T follicular helper cell (primary cell): ENCODE measurements around the gene DNAH17.

Source experiments
- DNase-seq: peaks from one replicate; pipeline ENCODE4 v3.0.0-alpha.2; 2020; ENCODE audit warnings: low read depth

DNAH17 gene

GRCh38 chr17:78495634-78496033 lies 81.6 kb downstream of the DNAH17 start:
- DNase-seq: no peak

- DNase-seq: no peak
These were observed 82.4 kb downstream of the DNAH17 start for GRCh38 chr17:78494696-78495330.

DNA sequence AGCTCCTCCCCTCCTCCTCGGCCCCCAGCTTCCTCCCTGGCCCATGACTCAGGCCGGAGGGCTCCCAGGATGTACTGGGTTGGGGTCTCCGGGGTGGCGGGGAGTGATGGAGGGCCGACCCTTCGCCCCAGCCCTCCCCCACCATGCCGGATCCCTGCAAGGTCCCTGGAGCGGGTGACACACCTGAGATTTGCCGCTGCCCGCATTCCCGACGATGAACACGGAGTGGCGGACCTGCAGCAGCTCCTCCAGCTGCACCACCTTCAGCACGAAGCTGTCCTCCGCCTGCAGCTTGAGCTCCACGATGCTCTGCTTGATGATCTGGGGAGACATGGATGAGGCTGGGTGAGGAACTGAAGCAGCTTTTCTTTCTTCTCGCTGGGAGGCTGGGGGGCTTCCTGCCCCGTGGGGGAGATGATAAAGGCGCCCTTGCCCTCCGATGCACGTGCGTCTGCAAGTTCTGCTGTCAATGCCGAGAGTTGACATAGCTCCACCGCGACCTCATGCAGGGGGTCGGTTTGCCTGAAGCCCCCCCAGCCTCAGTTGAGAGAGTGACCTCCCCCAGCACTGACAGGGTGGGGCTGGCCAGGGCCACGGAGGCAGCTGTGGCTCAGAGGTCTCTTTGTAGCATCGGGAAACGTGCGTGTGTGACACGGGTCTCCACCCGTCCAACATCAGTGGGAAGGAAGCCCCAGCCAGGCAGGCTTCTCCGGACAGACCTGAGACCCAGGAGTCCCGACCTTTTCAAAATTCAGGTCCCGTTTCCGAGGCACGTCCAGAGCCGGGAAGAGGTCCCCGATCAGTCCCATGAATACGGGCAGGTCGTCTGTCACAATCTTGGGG lies 83.1 kb downstream of the DNAH17 start:
- no peak for DNase-seq

DNA sequence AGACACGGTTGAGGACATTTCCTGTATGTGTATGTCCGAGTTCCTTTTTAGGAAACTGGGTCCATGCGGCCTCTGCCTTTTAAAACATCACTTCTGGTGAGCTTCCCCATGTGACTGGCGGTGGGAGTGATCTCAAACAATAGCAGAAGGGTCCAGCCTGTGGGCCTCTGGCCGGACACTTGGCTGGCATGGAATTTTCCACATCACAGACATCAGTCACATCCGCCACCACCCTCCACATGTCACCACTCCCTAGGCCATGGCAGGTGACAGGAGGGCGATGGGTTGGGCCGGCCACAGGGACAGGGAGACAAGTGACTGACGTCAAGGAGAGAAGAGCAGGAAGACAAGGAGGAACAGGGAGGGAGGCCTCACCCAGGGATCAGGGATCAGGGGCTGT lies 83.7 kb downstream of the DNAH17 start:
- no peak for DNase-seq

DNA sequence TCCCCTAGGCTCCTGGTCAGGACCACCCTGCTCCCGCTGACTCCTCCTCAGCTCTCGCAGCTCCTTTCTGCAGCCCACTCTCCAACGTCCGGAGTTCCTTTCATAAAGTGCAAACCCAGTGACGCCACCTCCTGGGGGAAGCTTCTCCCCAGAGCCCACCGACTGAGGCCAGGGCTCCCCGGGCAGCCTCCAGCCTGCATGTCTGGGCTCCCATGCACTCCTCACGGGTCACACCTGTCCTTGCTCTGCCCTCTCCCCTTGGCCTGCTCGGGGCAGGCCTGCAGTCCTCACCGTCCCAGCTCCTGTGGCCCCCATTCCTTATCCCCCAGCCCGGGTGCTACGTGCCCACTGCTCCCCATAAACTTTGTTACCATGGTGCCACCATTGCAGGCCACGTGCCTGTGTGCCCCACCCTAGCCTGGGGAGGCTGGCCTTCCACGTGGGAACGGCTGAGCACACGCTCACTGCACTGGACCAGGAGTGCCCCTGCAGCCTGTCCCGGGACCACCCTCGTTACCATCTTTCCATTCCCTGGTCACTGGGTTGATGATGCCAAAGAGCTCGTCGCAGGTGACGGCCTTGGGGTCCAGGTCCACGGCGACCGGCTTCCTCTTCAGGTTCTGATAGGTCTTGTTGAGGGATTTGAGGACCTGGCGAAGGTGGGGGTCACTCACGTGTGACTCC lies 84.9 kb downstream of the DNAH17 start:
- DNase-seq: no peak

GRCh38 chr17:78491236-78492115 lies 85.7 kb downstream of the DNAH17 start:
- no peak for DNase-seq

- DNase-seq: no peak
These were observed 86.5 kb downstream of the DNAH17 start for GRCh38 chr17:78490673-78491072.

DNA sequence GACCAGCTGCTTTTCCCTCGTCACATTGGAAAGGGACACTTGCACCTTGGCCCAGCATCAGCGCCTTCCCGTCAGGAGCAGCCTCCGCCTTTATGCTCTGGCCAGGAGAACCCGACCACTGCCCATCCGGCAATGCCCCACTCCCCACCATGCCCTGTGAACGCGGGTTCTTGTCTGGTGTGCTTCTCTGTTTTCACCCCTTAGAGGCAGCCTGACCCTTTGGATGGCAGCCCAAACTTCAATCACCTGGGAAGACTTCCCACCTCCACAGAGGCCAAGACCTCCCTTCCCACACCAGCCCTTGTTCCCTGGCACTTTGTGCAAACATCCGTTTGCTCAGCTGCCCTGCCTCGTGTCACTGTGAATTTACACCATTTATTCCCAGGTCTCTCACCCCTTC lies 87.0 kb downstream of the DNAH17 start:
- no peak for DNase-seq

DNA sequence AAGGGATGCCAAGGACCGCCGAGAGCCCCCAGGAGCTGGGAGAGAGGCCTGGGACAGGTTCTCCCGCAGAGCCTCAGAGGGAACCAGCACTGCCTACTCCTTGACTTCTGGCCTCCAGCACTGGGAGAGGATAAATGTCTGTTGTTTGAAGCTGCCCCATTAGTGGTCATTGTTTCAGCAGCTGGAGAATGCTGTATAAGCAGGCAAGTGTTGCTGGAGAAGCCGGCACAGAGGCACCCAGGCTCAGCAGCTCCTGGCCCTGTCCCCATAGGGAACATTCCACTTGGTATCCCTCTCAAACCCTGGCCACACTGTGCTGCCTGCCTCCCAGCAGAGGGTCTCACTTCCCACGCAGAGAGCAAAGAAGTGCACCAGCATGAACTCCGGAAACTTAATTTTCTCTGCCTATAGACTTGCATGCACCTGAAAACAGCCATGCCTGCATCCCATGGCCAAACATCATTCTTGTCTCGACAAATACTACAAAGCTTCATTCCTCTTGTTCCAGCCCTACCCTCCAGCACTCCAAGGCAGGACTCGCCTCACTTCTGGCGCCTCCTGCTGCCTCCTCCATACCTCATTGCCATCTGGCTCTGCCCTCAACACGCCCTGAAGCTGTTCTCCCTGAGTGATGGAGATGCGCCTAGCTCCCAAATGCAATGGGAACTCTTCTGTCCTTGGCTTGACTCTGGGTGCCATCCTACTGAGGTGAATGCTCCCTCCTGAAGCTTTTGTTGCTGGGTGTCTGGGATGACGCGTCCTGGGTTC lies 88.1 kb downstream of the DNAH17 start:
- no peak for DNase-seq

- no peak for DNase-seq
These were observed 89.0 kb downstream of the DNAH17 start for GRCh38 chr17:78488156-78488555.

- no peak for DNase-seq
These were observed 90.1 kb downstream of the DNAH17 start for GRCh38 chr17:78486946-78487680.

GRCh38 chr17:78486228-78486802 lies 90.9 kb downstream of the DNAH17 start:
- DNase-seq: no peak

- no peak for DNase-seq
These were observed 91.7 kb downstream of the DNAH17 start for GRCh38 chr17:78485290-78486168.

GRCh38 chr17:78484271-78485246 lies 92.6 kb downstream of the DNAH17 start:
- peak; percentile 49 for DNase-seq

DNA sequence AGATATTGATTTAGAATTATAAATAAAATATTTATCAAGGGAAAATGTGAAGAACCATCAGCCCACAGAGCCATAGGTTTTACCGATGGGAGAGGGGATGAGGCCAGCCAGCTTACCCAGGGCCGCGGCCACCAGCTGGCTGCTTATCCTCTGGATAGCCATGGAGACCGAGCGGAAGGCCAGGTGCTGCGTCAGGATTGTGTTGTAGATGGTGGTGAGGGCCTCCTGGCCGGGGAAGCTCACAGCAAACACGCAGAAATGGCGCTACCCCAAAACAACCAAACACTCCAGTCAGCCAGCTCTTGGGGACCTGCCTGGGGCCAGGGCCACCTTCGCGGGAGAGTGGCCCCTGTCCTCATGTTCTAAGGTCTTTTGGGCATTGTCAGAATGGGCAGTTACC lies 97.8 kb downstream of the DNAH17 start:
- no peak for DNase-seq

DNA sequence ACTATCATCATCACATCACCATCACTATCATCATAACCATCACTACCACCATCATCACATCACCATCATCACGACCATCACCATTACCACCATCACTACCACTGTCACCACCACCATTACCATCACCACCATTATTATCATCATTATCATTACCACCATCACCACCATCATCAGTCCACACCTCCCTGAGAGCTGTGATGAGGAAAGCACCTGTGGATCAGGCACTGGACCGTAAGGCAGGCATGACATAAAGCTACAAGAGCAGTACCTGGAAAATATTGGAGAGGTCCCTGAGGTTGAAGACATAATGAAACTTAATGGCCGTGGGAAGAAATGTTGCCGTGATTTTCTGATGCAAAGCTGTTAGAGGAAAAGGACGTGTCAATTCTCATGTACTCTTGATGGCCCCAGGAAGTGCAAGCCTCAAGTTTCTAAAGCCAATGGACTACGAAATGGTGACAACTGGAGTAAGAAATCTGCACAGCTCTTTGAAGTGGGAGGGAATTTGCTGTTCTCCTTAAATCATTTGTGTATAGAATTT lies 98.4 kb downstream of the DNAH17 start:
- DNase-seq: no peak

DNA sequence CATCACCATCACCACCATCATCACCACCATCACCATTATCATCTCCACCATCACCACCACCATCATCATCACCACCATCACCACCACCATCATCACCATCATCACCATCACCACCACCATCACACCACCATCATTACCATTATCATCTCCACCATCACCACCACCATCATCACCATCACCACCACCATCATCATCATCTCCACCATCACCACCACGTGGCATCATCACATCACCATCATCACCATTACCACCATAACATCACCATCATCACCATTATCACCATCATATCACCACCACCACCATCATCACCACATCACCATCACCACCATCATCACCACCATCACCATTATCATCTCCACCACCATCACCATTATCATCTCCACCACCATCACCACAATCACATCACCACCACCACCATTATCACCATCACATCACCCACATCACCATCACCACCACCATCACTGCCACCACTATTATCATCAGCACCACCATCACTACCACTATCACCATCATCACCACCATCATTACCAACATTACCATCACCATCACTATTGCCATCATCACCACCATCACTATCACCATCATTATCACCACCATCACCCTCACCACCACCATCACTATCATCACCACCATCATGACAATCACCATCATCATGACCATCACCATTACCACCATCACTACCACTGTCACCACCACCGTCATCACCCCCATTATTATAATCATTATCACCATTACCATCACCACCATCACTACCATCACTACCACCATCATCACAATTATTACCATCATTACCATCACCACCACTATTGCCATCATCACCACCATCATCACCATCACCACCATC lies 99.1 kb downstream of the DNAH17 start:
- DNase-seq: no peak
